ENCODE results near the gene CDH8.

Gene CDH8

GRCh38 chr16:61993108-61993507 lies 43.1 kb downstream of the CDH8 start:
- no peak overlapping the region for H3K4me3 ChIP-seq (replicated peaks; ENCODE audit: low read depth, low read length)
- TF ChIP-seq, protein P1, sequence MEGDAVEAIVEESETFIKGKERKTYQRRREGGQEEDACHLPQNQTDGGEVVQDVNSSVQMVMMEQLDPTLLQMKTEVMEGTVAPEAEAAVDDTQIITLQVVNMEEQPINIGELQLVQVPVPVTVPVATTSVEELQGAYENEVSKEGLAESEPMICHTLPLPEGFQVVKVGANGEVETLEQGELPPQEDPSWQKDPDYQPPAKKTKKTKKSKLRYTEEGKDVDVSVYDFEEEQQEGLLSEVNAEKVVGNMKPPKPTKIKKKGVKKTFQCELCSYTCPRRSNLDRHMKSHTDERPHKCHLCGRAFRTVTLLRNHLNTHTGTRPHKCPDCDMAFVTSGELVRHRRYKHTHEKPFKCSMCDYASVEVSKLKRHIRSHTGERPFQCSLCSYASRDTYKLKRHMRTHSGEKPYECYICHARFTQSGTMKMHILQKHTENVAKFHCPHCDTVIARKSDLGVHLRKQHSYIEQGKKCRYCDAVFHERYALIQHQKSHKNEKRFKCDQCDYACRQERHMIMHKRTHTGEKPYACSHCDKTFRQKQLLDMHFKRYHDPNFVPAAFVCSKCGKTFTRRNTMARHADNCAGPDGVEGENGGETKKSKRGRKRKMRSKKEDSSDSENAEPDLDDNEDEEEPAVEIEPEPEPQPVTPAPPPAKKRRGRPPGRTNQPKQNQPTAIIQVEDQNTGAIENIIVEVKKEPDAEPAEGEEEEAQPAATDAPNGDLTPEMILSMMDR (IDR thresholded peaks at IDR 0.05; ENCODE audit: low read depth, low read length, missing control alignments), result no peak
- DNase-seq (ENCODE audit: extremely low read depth, low read depth), result no peak

- H3K4me3 ChIP-seq (replicated peaks; ENCODE audit: low read depth, low read length), result no peak overlapping the region
- TF ChIP-seq, protein P1 (IDR thresholded peaks at IDR 0.05; ENCODE audit: low read depth, low read length, missing control alignments), result no peak
- DNase-seq (ENCODE audit: extremely low read depth, low read depth), result no peak
These were observed 48.7 kb downstream of the CDH8 start for GRCh38 chr16:61987474-61988012.

GRCh38 chr16:61969077-61969382 lies 67.2 kb downstream of the CDH8 start:
- TF ChIP-seq, protein P1 (IDR thresholded peaks at IDR 0.05; ENCODE audit: low read depth, low read length, missing control alignments), result no peak
- H3K4me3 ChIP-seq (replicated peaks; ENCODE audit: low read depth, low read length), result no peak overlapping the region
- no peak for DNase-seq (ENCODE audit: extremely low read depth, low read depth)

DNA sequence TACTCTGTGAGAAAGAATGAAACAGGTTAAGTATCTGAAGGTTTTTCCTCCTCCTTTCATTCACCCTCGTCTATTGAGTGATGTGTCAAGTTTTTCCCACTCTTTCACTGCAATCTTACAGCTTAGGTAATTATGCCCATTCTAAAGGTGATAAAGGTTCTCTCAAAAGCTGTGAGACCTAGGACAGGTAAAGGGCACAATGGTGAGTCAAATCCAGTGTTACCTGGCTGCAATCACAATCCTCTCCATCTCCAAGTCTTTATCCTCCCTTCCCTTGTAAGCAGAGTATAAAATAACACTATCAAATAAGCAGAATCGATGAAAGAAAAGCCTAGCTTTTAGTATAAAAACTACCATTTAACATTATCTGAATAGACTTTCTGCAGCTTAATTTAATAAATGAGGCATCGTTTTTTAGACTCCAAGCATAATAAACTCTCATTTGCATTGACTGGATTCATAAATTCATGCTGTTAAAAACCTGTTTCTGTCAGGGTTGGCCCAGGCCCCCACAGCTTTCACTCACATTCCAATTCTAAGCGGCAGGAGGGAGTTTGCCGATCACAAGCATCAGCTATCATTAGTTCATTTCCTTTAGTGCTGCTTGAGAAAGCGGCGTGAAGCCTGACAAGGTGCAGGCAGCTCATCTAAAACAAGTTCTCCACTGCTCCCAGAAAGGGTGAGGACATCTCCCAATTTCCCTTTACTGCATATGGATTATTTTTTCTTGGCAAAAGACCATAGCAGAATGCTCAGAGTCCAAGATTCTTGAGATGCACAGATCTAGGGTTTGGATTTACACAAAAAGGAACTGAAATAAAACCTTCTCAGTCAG lies 67.8 kb downstream of the CDH8 start:
- no peak overlapping the region for H3K4me3 ChIP-seq (replicated peaks; ENCODE audit: low read depth, low read length)
- no peak for DNase-seq (ENCODE audit: extremely low read depth, low read depth)

DNA sequence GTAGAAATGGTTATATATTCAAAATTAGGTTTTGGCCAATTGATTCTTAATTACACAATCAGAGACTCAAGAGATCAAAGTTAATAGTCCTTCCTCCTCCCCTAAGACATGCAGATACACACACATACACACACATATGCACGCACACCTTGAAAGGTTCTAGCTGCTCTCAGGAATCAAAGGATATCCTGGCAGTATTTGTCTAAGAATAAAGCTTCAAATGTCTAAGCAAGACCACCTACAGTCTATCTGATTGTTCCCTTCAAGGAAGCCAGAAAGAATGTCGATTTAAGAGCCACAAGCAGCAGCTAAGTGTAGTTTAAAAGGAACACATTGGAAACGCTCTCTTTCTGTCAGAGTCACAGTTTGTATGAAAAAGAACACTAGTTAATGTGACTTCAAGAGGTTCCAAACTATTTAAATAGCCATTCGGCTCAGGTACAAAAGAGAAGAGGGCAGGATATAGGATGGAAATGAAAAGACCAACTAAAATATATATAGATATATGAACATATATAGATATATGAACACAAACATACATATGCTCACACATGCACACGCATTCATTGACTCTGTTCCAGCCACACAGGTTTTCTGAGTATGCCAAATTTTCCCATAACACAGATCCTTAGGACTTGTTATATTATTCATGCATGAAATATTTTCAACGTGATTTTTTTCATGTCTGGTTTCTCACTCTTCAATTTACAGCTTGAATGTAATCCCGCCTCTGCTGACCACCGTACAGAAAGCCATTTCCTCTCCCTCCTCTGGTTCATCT lies 79.0 kb downstream of the CDH8 start:
- no peak overlapping the region for H3K4me3 ChIP-seq (replicated peaks; ENCODE audit: low read depth, low read length)
- TF ChIP-seq, protein P1 (IDR thresholded peaks at IDR 0.05; ENCODE audit: low read depth, low read length, missing control alignments), result no peak
- no peak for DNase-seq (ENCODE audit: extremely low read depth, low read depth)

More for the DNA sequence above, 67.8 kb downstream of the CDH8 start:
- TF ChIP-seq, protein P1 (IDR thresholded peaks at IDR 0.05; ENCODE audit: low read depth, low read length, missing control alignments), result no peak

DNA sequence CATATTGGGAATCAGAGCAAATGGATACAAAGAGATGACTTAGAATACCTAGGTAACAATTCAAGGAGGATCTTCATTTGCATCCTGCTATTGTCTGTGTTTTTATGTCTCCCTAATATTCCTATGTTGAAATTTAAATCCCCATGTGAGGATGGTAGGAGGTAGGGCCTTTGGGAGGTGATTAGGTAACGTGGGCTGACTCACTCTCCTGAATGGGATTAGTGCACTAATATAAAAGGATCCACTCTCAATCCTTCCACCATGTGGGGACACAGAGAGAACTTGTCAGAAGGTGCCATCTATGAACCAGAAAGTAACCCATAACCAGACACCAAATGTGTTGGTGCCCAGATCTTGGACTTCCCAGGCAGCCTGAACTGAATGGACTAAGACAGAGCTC lies 83.4 kb downstream of the CDH8 start:
- no peak overlapping the region for H3K4me3 ChIP-seq (replicated peaks; ENCODE audit: low read depth, low read length)
- DNase-seq (ENCODE audit: extremely low read depth, low read depth), result no peak
- TF ChIP-seq, protein P1 (IDR thresholded peaks at IDR 0.05; ENCODE audit: low read depth, low read length, missing control alignments), result no peak

All from HFF-Myc (cell line).